ENCODE measurements around the gene SYTL5. TPM values are rescaled to one million over a fixed set of nuclear protein-coding genes. Genes with fewer than 3 reads are reported as not detected.

SYTL5 gene
- total and polyA plus RNA-seq, 12 donors = 1.8 to 38.1 (median 11.8) TPM

DNA sequence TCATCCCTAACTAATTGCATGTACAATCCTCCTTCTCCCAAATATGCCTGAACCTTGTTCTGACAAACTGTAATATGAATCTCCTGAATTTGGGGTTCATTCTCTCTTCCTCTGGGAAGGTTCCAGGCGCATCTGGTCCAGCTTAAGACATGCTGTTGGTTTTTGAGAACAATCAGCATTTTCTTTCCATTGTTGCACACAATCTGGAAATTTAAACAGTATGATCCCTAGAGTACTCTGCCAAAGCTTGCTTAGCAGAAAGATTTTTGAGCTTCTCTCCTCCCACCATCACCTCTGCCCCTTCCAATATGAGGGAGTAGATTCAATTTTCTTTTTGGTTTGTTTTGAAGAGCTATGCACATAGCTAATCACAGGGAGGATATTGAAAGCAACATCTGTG lies 164.2 kb downstream of the SYTL5 start:
- Histone ChIP-seq H3K27me3 (peaks cover 7% of the 10 kb centered on the region), H3K36me3 (replicated peaks in 1 of 2) (no peaks in the 10 kb centered on the region), H3K4me1 (replicated peaks in 1 of 2) (no peaks in the 10 kb centered on the region), H3K9me3 (replicated peaks in 1 of 3) (no peaks in the 10 kb centered on the region), H3K27ac (no peak overlapping the region), H3K4me3 (no peak overlapping the region)
- TF ChIP-seq, protein P1, sequence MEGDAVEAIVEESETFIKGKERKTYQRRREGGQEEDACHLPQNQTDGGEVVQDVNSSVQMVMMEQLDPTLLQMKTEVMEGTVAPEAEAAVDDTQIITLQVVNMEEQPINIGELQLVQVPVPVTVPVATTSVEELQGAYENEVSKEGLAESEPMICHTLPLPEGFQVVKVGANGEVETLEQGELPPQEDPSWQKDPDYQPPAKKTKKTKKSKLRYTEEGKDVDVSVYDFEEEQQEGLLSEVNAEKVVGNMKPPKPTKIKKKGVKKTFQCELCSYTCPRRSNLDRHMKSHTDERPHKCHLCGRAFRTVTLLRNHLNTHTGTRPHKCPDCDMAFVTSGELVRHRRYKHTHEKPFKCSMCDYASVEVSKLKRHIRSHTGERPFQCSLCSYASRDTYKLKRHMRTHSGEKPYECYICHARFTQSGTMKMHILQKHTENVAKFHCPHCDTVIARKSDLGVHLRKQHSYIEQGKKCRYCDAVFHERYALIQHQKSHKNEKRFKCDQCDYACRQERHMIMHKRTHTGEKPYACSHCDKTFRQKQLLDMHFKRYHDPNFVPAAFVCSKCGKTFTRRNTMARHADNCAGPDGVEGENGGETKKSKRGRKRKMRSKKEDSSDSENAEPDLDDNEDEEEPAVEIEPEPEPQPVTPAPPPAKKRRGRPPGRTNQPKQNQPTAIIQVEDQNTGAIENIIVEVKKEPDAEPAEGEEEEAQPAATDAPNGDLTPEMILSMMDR (IDR thresholded peaks at IDR 0.05) = no peak
- TF ChIP-seq POLR2A (IDR thresholded peaks at IDR 0.05) = no peak
- 75 to 100% (median 84%) methylated on average over 1 of the region's 1 CpG for WGBS, 4 donors
- no peak for DNase-seq
- intact Hi-C loops (cut with DNase I) = loop anchor here in 1 of 2 donors (5.0 to 10.0 kb wide), 2 partner anchors 243 to 426 kb away; no protein-coding TSS in a partner anchor

DNA sequence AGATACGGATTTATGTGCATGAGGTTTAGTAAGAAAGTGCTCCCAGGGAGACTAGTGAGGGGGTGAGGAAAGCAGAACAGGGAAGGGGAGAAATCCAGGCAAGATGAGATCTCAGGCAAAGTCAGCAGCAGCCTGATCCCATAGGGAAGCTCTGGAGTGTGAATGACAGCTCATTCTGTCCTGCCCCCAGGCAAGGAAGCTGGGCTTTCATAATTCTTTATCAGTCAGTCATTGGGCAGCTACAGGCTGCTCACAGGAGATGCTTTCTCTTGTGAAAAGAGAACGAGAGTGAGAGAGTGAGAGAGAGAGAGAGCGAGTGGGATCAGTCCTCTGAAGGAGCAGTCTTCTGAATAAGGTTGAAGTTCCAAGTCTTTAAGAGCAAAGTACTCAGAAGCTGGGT lies 166.2 kb downstream of the SYTL5 start:
- DNase-seq = no peak
- intact Hi-C loops (cut with DNase I) = loop anchor here in 1 of 2 donors (5.0 to 10.0 kb wide), 2 partner anchors 245 to 428 kb away; no protein-coding TSS in a partner anchor
- H3K4me1 ChIP-seq (replicated peaks in 1 of 2) = no peaks in the 10 kb centered on the region
- TF ChIP-seq POLR2A (IDR thresholded peaks at IDR 0.05) = no peak
- TF ChIP-seq, protein P1 (IDR thresholded peaks at IDR 0.05) = no peak
- 62 to 100% (median 82%) methylated on average over 3 of the region's 3 CpGs for WGBS, 4 donors
- H3K9me3 ChIP-seq (replicated peaks in 1 of 3) = no peaks in the 10 kb centered on the region
- H3K4me3 ChIP-seq = no peak overlapping the region
- no peak overlapping the region for H3K27ac ChIP-seq
- peaks cover 8% of the 10 kb centered on the region for H3K27me3 ChIP-seq
- no peaks in the 10 kb centered on the region for H3K36me3 ChIP-seq (replicated peaks in 1 of 2)

DNA sequence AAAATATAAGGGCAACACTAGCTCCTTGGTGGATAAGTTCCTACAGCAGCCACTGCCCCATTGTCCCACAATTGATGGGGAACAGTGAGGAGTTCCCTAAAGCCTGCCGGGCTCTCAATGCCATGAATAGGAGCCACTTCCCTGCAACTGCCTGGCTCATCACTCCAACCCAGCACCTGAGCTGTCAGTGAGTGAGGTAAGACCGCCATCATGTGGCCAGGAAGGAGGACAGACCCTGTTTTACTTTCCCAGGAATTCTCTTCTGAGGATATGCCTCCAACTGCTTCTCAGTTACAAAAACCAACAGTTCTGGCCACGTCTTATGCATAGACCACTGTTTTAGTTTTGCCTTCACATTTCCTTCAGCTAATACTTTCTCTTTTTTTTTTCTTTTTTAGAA lies 168.8 kb downstream of the SYTL5 start:
- Histone ChIP-seq H3K4me1 (replicated peaks in 1 of 2) (no peaks in the 10 kb centered on the region), H3K9me3 (replicated peaks in 1 of 3) (no peaks in the 10 kb centered on the region), H3K27me3 (peaks cover 15% of the 10 kb centered on the region), H3K36me3 (replicated peaks in 1 of 2) (no peaks in the 10 kb centered on the region), H3K4me3 (no peak overlapping the region), H3K27ac (no peak overlapping the region)
- WGBS, 4 donors = 18 to 55% (median 27%) methylated on average over 2 to 3 of the region's 3 CpGs
- TF ChIP-seq POLR2A (IDR thresholded peaks at IDR 0.05) = no peak
- TF ChIP-seq, protein P1 (IDR thresholded peaks at IDR 0.05) = peak; percentile 23 to 66 (median 50)
- DNase-seq = peak; percentile 28 to 56 (median 38)
- intact Hi-C loops (cut with DNase I) = loop anchor here in 1 of 2 donors (10.0 kb wide), 1 partner anchor 430 kb away; no protein-coding TSS in a partner anchor

DNA sequence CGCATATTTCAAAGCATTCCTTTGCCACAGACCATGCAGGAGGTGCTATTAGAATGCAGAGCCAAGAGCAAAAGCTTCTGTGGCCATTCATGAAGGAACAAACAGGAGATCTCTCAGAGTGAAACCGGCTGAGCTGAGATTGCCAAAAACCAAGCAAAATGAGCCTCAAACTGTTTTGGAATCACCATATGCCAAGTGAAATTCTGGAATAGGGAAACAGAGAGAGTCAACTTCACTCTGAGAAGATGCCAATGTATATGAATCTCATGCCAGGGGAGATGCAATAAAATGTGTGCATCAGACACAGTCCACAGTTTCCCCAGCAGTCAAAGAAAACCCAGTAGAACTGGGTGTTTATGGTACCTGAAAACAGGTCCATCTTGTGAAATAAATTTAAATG lies 172.0 kb downstream of the SYTL5 start:
- intact Hi-C loops (cut with DNase I) = loop anchor here in 1 of 2 donors (10.0 kb wide), 1 partner anchor 434 kb away; no protein-coding TSS in a partner anchor
- Histone ChIP-seq H3K27me3 (peaks cover 26% of the 10 kb centered on the region), H3K4me1 (replicated peaks in 1 of 2) (no peaks in the 10 kb centered on the region), H3K4me3 (no peak overlapping the region), H3K27ac (no peak overlapping the region), H3K9me3 (replicated peaks in 1 of 3) (no peaks in the 10 kb centered on the region), H3K36me3 (replicated peaks in 1 of 2) (no peaks in the 10 kb centered on the region)
- 51 to 86% (median 67%) methylated on average over 2 of the region's 2 CpGs for WGBS, 4 donors
- no peak for DNase-seq
- TF ChIP-seq POLR2A (IDR thresholded peaks at IDR 0.05) = no peak
- TF ChIP-seq, protein P1 (IDR thresholded peaks at IDR 0.05) = no peak

Small RNA genes within 50 kb of the gene (microRNA-seq; reads per million reads assigned to microRNA genes)
- gene MIR548AJ2 = 0 reads per million in 3 donors

Small RNA genes within 50 kb of the gene (small RNA-seq; reads per million reads assigned to genes)
- 0 reads per million in 2 donors for gene MIR548AJ2

Other genes starting within 250 kb of the SYTL5 start
- 100 to 1,000 TPM in 2 of 9 donors, 10 to 100 TPM in 6, 1 to 10 TPM in 1; 10.0 to 153 (median 64.1) TPM for gene CYBB, start 226.5 kb upstream of the SYTL5 start, total RNA-seq
- gene CYBB, start 226.5 kb upstream of the SYTL5 start, polyA plus RNA-seq = 10 to 100 TPM in 1 of 3 donors, 1 to 10 TPM in 2; 5.5 to 22.9 (median 8.8) TPM
- 100 to 1,000 TPM in 1 of 9 donors, 10 to 100 TPM in 8; 26.6 to 101 (median 52.2) TPM for gene DYNLT3, start 159.0 kb upstream of the SYTL5 start, total RNA-seq
- gene DYNLT3, start 159.0 kb upstream of the SYTL5 start, polyA plus RNA-seq = 100 to 1,000 TPM in 1 of 3 donors, 10 to 100 TPM in 2; 25.2 to 137 (median 27.3) TPM
- gene SRPX, start 214.3 kb downstream of the SYTL5 start, total RNA-seq = 100 to 1,000 TPM in 4 of 9 donors, 10 to 100 TPM in 4, 1 to 10 TPM in 1; 8.8 to 187 (median 92.0) TPM
- gene SRPX, start 214.3 kb downstream of the SYTL5 start, polyA plus RNA-seq = 100 to 1,000 TPM in 1 of 3 donors, 10 to 100 TPM in 2; 45.9 to 129 (median 47.6) TPM

Data from adrenal gland (tissue), 12 donors.